Hepatocyte (in vitro differentiated cells): ENCODE data around the gene ZBTB16.

ENCODE experiments used
- CTCF ChIP-seq: fragments of 200-600 bp; sonication (generic); IDR thresholded peaks from 2 replicates; pipeline ENCODE4 v1.5.1; 2016; ENCODE audit warnings: antibody characterized with exemption, mild to moderate bottlenecking; ENCODE audit not compliant: poor library complexity
- EZH2 ChIP-seq: fragments of 200-600 bp; sonication (generic); IDR thresholded peaks from 2 replicates; pipeline ENCODE4 v1.6.1; 2016; ENCODE audit warnings: antibody characterized with exemption, mild to moderate bottlenecking, borderline replicate concordance
- EZH2phosphoT487 ChIP-seq: fragments of 200-600 bp; sonication (generic); IDR thresholded peaks from one replicate; pipeline ENCODE4 v1.6.1; 2018; ENCODE audit warnings: antibody characterized with exemption, mild to moderate bottlenecking, low read depth, moderate library complexity; ENCODE audit not compliant: unreplicated experiment, severe bottlenecking

GRCh38 chr11:114152162-114152561 is 92.7 kb downstream of the ZBTB16 start:
- TF ChIP-seq CTCF (no peak), EZH2phosphoT487 (no peak), EZH2 (no peak)
